Fibroblast of lung (primary cell): ENCODE data around the gene PET100. TPM values are rescaled to one million over a fixed set of nuclear protein-coding genes. Genes with fewer than 3 reads are reported as not detected.

Experiments
- DNase-seq, 2 donors: peaks; one replicate each; pipeline versions ENCODE4 v3.0.0 to v3.0.0-alpha.2; 2010; ENCODE audit warnings: low read depth in 2 of 2
- H2AFZ ChIP-seq: 2 replicates; pipeline ENCODE4 v1.5.1; 2012; ENCODE audit warnings: low read length, control low read depth, inconsistent platforms
- H3K27ac ChIP-seq: 2 replicates; pipeline ENCODE4 v1.5.1; 2011; ENCODE audit warnings: low read length, control low read depth; ENCODE audit not compliant: insufficient read depth
- H3K27me3 ChIP-seq: 2 replicates; pipeline ENCODE4 v1.5.1; 2011; ENCODE audit warnings: mild to moderate bottlenecking, low read length; ENCODE audit not compliant: control insufficient read depth, insufficient read depth
- H3K36me3 ChIP-seq: 2 replicates; pipeline ENCODE4 v1.5.1; 2011; ENCODE audit warnings: low read length; ENCODE audit not compliant: control insufficient read depth, insufficient read depth
- H3K4me1 ChIP-seq: 2 replicates; pipeline ENCODE4 v1.5.1; 2011; ENCODE audit warnings: low read length; ENCODE audit not compliant: control insufficient read depth, insufficient read depth; ENCODE audit errors: extremely low read depth
- H3K4me2 ChIP-seq: 2 replicates; pipeline ENCODE4 v1.5.1; 2011; ENCODE audit warnings: low read length, control low read depth; ENCODE audit not compliant: insufficient read depth; ENCODE audit errors: extremely low read depth
- H3K4me3 ChIP-seq, 4 experiments: fragments of 200-600 bp in 1 of 4; sonication (generic) in 1 of 4; replicated peaks in 1 of 4; 2 replicates each; pipeline ENCODE4 v1.5.1; 2011 to 2016; ENCODE audit warnings: low read length in 4 of 4, low read depth in 3 of 4, mild to moderate bottlenecking in 3 of 4, control low read depth in 2 of 4, inconsistent platforms in 1 of 4, mixed read lengths in 1 of 4; ENCODE audit not compliant: insufficient read depth in 1 of 4; ENCODE audit errors: control extremely low read depth in 1 of 4
- H3K79me2 ChIP-seq: 2 replicates; pipeline ENCODE4 v1.5.1; 2012; ENCODE audit warnings: mild to moderate bottlenecking, low read length, inconsistent platforms; ENCODE audit not compliant: control insufficient read depth, insufficient read depth
- H3K9ac ChIP-seq: 2 replicates; pipeline ENCODE4 v1.5.1; 2011; ENCODE audit warnings: mild to moderate bottlenecking, low read length, control low read depth; ENCODE audit not compliant: insufficient read depth
- H3K9me3 ChIP-seq: 2 replicates; pipeline ENCODE4 v1.5.1; 2012; ENCODE audit warnings: low read depth, low read length; ENCODE audit not compliant: control insufficient read depth, insufficient read depth
- H4K20me1 ChIP-seq: 2 replicates; pipeline ENCODE4 v1.5.1; 2011; ENCODE audit warnings: low read length; ENCODE audit not compliant: control insufficient read depth, insufficient read depth; ENCODE audit errors: extremely low read depth
- CTCF ChIP-seq, 2 donors: IDR thresholded peaks in 1 of 2; conservative IDR thresholded peaks in 1 of 2; 1 replicate in 1 of 2; 2 replicates in 1 of 2; pipeline ENCODE4 v1.5.1; 2011 to 2012; ENCODE audit warnings: low read length in 2 of 2, control low read depth in 1 of 2, inconsistent platforms in 1 of 2, low read depth in 1 of 2, mild to moderate bottlenecking in 1 of 2
- EZH2 ChIP-seq: IDR thresholded peaks from 2 replicates; pipeline ENCODE4 v1.5.1; 2012; ENCODE audit warnings: low read length, control low read depth, mild to moderate bottlenecking; ENCODE audit errors: missing control alignments
- polyA plus RNA-seq, 2 donors: library from polyadenylated mRNA; depleted of rRNA in 1 of 2; stranded (reverse) in 1 of 2; unstranded in 1 of 2; fragments of >200 nt; gene quantifications; 2 replicates each; pipeline ENCODE4 v1.2.1, GENCODE V29; 2011 to 2012; ENCODE audit warnings: missing spikeins in 1 of 2
- total RNA-seq: library from RNA; depleted of rRNA; stranded (reverse); fragments of >200 nt; gene quantifications from 2 replicates; pipeline ENCODE4 v1.2.1, GENCODE V29; 2014

Gene PET100
- total and polyA plus RNA-seq, 2 donors (not counting 1 experiment from before 2014, with no cell fraction given): 15.7 to 38.8 TPM

DNA sequence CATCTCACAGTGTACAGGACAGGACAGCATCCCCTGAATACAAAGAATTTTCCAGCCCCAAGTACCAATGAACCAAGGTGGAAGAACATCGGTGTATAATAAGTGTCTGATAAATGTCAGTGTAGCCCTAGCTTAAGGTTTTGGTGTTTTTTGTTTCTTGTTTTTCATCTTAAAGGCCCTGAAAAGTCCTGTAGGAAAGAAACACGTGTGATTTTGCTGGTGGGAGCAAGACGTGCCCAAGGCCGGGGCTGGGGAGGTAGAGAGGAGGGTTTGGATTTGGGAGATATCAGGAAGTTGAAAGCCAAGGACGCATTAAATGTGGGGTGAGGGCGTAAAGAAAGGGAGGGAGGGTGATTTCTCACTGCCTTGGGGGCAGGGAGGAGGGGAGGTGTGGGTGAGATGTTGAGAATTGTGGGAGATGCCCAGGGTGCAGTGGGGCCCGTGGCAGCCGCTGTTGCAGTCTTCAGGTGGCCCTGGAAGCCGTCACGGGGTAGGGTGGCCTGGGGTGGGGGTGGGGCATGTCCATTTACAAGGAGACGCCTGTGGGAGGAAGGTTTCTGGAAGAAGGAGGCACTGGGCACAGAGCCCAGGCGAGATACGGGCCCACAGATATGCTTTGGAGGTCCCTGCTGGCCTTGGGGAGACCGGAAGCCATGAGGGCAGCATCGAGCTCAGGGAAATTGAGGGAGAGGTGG is 27.2 kb upstream of the PET100 start:
- DNase-seq: no peak
- no peak overlapping the region for H3K4me2 ChIP-seq
- TF ChIP-seq CTCF (conservative IDR thresholded peaks at IDR 0.05 in 1 of 2, IDR thresholded peaks at IDR 0.05 in 1 of 2; ENCODE audit: low read depth in 1 of 2, low read length in 2 of 2) (no peak), EZH2 (no peak)

GRCh38 chr19:7602935-7603497 is 26.6 kb upstream of the PET100 start:
- no peaks in the 10 kb centered on the region for H3K9me3 ChIP-seq
- H3K27ac ChIP-seq: no peak overlapping the region
- no peaks in the 10 kb centered on the region for H3K36me3 ChIP-seq
- no peak overlapping the region for H3K9ac ChIP-seq
- no peak overlapping the region for H3K4me3 ChIP-seq
- no peak overlapping the region for H3K4me2 ChIP-seq
- DNase-seq: no peak
- TF ChIP-seq CTCF (conservative IDR thresholded peaks at IDR 0.05 in 1 of 2, IDR thresholded peaks at IDR 0.05 in 1 of 2; ENCODE audit: low read depth in 1 of 2, low read length in 2 of 2) (no peak), EZH2 (no peak)
- H2AFZ ChIP-seq: no peak overlapping the region
- H4K20me1 ChIP-seq: no peaks in the 10 kb centered on the region
- H3K79me2 ChIP-seq: no peaks in the 10 kb centered on the region
- no peaks in the 10 kb centered on the region for H3K27me3 ChIP-seq
- no peaks in the 10 kb centered on the region for H3K4me1 ChIP-seq

More for the DNA sequence above, 27.2 kb upstream of the PET100 start:
- H3K36me3 ChIP-seq: no peaks in the 10 kb centered on the region
- no peaks in the 10 kb centered on the region for H3K4me1 ChIP-seq
- no peak overlapping the region for H3K9ac ChIP-seq
- no peaks in the 10 kb centered on the region for H3K79me2 ChIP-seq
- no peaks in the 10 kb centered on the region for H3K9me3 ChIP-seq
- no peaks in the 10 kb centered on the region for H4K20me1 ChIP-seq
- H2AFZ ChIP-seq: no peak overlapping the region
- no peak overlapping the region for H3K4me3 ChIP-seq
- H3K27me3 ChIP-seq: peaks cover under 1% of the 10 kb centered on the region
- no peak overlapping the region for H3K27ac ChIP-seq

- no peak for DNase-seq
- Histone ChIP-seq H4K20me1 (no peaks in the 10 kb centered on the region), H3K27ac (no peak overlapping the region), H3K9ac (no peak overlapping the region), H3K4me2 (no peak overlapping the region), H3K36me3 (no peaks in the 10 kb centered on the region), H3K27me3 (no peaks in the 10 kb centered on the region), H3K4me1 (no peaks in the 10 kb centered on the region), H3K9me3 (no peaks in the 10 kb centered on the region), H3K4me3 (no peak overlapping the region), H3K79me2 (no peaks in the 10 kb centered on the region), H2AFZ (no peak overlapping the region)
- no peak for TF ChIP-seq EZH2
- TF ChIP-seq CTCF (conservative IDR thresholded peaks at IDR 0.05 in 1 of 2, IDR thresholded peaks at IDR 0.05 in 1 of 2; ENCODE audit: low read depth in 1 of 2, low read length in 2 of 2): no peak
Measured at GRCh38 chr19:7603919-7604318, 25.7 kb upstream of the PET100 start.
